PFSK-1 (cell line): ENCODE data around the gene THRB.

Experiments used
- FOXP2 ChIP-seq: optimal IDR thresholded peaks from 2 replicates; pipeline ENCODE3; 2011; ENCODE audit warnings: borderline replicate concordance, control low read depth, inconsistent platforms; ENCODE audit not compliant: insufficient read depth; ENCODE audit errors: extremely low read length, extremely low read depth
- POLR2AphosphoS5 ChIP-seq: IDR thresholded peaks from 2 replicates; pipeline ENCODE4 v1.6.1; 2012; ENCODE audit warnings: low read depth, mild to moderate bottlenecking, control low read depth, low read length, moderate library complexity
- SIN3A ChIP-seq: IDR thresholded peaks from 2 replicates; pipeline ENCODE4 v1.6.1; 2012; ENCODE audit warnings: mild to moderate bottlenecking, low read length, moderate library complexity, borderline replicate concordance; ENCODE audit not compliant: insufficient read depth
- TAF1 ChIP-seq: IDR thresholded peaks from 2 replicates; pipeline ENCODE4 v1.6.1; 2012; ENCODE audit warnings: low read length, control low read depth, borderline replicate concordance; ENCODE audit not compliant: insufficient read depth
- TF ChIP-seq, protein P1 (sequence below), 2 experiments: IDR thresholded peaks; 2 replicates each; pipeline versions ENCODE4 v1.6.1 to v1.8.0; 2011 to 2012; ENCODE audit warnings: low read depth in 2 of 2, low read length in 2 of 2, control low read depth in 1 of 2, inconsistent platforms in 1 of 2, mild to moderate bottlenecking in 1 of 2, moderate library complexity in 1 of 2; ENCODE audit not compliant: insufficient read depth in 1 of 2

DNA sequence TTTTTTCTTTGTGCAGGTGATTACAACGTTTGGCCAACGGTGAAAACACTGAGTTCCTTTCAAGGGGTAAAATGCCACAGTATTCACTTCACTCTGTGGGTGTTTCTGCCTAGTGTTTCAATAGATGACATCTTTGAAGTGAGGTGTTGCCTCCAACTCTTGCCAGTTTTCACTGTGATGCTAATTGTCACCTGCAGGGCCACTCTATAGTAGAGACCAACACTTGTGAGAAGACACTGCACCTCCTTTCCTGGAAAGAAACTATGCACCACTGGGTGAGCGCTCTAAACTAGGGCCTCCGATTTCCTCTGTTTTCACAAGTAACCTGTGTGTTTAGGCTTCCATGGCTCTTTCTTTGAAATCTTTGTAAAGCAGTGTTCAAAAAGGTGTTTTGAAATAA, 98.3 kb downstream of the THRB start:
- TF ChIP-seq, protein P1, sequence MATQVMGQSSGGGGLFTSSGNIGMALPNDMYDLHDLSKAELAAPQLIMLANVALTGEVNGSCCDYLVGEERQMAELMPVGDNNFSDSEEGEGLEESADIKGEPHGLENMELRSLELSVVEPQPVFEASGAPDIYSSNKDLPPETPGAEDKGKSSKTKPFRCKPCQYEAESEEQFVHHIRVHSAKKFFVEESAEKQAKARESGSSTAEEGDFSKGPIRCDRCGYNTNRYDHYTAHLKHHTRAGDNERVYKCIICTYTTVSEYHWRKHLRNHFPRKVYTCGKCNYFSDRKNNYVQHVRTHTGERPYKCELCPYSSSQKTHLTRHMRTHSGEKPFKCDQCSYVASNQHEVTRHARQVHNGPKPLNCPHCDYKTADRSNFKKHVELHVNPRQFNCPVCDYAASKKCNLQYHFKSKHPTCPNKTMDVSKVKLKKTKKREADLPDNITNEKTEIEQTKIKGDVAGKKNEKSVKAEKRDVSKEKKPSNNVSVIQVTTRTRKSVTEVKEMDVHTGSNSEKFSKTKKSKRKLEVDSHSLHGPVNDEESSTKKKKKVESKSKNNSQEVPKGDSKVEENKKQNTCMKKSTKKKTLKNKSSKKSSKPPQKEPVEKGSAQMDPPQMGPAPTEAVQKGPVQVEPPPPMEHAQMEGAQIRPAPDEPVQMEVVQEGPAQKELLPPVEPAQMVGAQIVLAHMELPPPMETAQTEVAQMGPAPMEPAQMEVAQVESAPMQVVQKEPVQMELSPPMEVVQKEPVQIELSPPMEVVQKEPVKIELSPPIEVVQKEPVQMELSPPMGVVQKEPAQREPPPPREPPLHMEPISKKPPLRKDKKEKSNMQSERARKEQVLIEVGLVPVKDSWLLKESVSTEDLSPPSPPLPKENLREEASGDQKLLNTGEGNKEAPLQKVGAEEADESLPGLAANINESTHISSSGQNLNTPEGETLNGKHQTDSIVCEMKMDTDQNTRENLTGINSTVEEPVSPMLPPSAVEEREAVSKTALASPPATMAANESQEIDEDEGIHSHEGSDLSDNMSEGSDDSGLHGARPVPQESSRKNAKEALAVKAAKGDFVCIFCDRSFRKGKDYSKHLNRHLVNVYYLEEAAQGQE (IDR thresholded peaks at IDR 0.05; ENCODE audit: insufficient read depth in 1 of 2, low read depth in 2 of 2, low read length in 2 of 2) = no peak
- TF ChIP-seq POLR2AphosphoS5 (no peak), TAF1 (no peak), SIN3A (no peak), FOXP2 (no peak)
